Neural progenitor cell (in vitro differentiated cells): ENCODE results near the gene BIK.

Experiments used
- CTCF ChIP-seq: fragments of 200-600 bp; sonication (generic); IDR thresholded peaks from 2 replicates; pipeline ENCODE4 v1.5.1; 2017; ENCODE audit warnings: antibody characterized with exemption, mild to moderate bottlenecking
- EZH2 ChIP-seq: fragments of 200-600 bp; sonication (generic); IDR thresholded peaks from 2 replicates; pipeline ENCODE4 v1.6.1; 2017; ENCODE audit warnings: antibody characterized with exemption, mild to moderate bottlenecking, moderate library complexity
- EZH2phosphoT487 ChIP-seq: fragments of 200-600 bp; sonication (generic); IDR thresholded peaks from 2 replicates; pipeline ENCODE4 v1.6.1; 2017; ENCODE audit warnings: antibody characterized with exemption

- no peak for TF ChIP-seq CTCF
- TF ChIP-seq EZH2, result no peak
- TF ChIP-seq EZH2phosphoT487, result no peak
Measured at GRCh38 chr22:43152357-43153071, 42.0 kb downstream of the BIK start.
